ENCODE measurements around the gene SPON1.
A peak's percentile ranks its signal among the peaks of the same experiment; 100 is the strongest.
"Not testable (repeated sequence)": the region's sequence is repeated elsewhere in the genome, so short reads cannot be mapped to it uniquely, and the experiment has no call there.

Gene SPON1

GRCh38 chr11:13962562-13963168, at the start of gene SPON1:
SPON1 (plus strand) TSS chr11:13962723; CDS start chr11:13962905, 182 bp downstream.
- DNase-seq = no peak

GRCh38 chr11:13917264-13917663, 45.3 kb upstream of the SPON1 start:
- peak; percentile 62 for DNase-seq

- DNase-seq = no peak
Measured at GRCh38 chr11:13917904-13918303, 44.6 kb upstream of the SPON1 start.

- peak; percentile 29 for DNase-seq
Measured at GRCh38 chr11:13920756-13921155, 41.8 kb upstream of the SPON1 start.

GRCh38 chr11:13921545-13921944, 41.0 kb upstream of the SPON1 start:
- DNase-seq = no peak

GRCh38 chr11:13923182-13923581, 39.3 kb upstream of the SPON1 start:
- no peak for DNase-seq

- no peak for DNase-seq
Measured at GRCh38 chr11:13923716-13924650, 38.5 kb upstream of the SPON1 start.

GRCh38 chr11:13924801-13925327, 37.7 kb upstream of the SPON1 start:
- DNase-seq = peak; percentile 86

GRCh38 chr11:13926366-13926765, 36.2 kb upstream of the SPON1 start:
- DNase-seq = not testable (repeated sequence)

- DNase-seq = no peak
Measured at GRCh38 chr11:13926981-13927380, 35.5 kb upstream of the SPON1 start.

- DNase-seq = no peak
Measured at GRCh38 chr11:13927481-13927880, 35.0 kb upstream of the SPON1 start.

GRCh38 chr11:13928566-13929251, 33.8 kb upstream of the SPON1 start:
- peak; percentile 36 for DNase-seq

- no peak for DNase-seq
Measured at GRCh38 chr11:13929395-13929891, 33.1 kb upstream of the SPON1 start.

- DNase-seq = no peak
Measured at GRCh38 chr11:13931356-13931755, 31.2 kb upstream of the SPON1 start.

GRCh38 chr11:13937154-13937553, 25.4 kb upstream of the SPON1 start:
- not testable (repeated sequence) for DNase-seq

- DNase-seq = not testable (repeated sequence)
Measured at GRCh38 chr11:13938829-13939228, 23.7 kb upstream of the SPON1 start.

- DNase-seq = no peak
Measured at GRCh38 chr11:13939961-13940906, 22.3 kb upstream of the SPON1 start.

- DNase-seq = no peak
Measured at GRCh38 chr11:13940907-13941256, 21.6 kb upstream of the SPON1 start.

- DNase-seq = no peak
Measured at GRCh38 chr11:13941775-13942174, 20.7 kb upstream of the SPON1 start.

GRCh38 chr11:13942378-13942777, 20.1 kb upstream of the SPON1 start:
- no peak for DNase-seq

GRCh38 chr11:13942971-13943381, 19.5 kb upstream of the SPON1 start:
- DNase-seq = no peak

GRCh38 chr11:13944016-13944415, 18.5 kb upstream of the SPON1 start:
- DNase-seq = no peak
